Neural progenitor cell (in vitro differentiated cells): Measurements from ENCODE around the gene POLR3B. TPM values are rescaled to one million over a fixed set of nuclear protein-coding genes. Genes with fewer than 3 reads are reported as not detected.

Experiments used
- DNase-seq: peaks from one replicate; pipeline ENCODE4 v3.0.0-alpha.2; 2016; ENCODE audit warnings: low spot score
- H2AFZ ChIP-seq: fragments of 200-600 bp; sonication (generic); replicated peaks from 2 replicates; pipeline ENCODE4 v1.6.1; 2016; ENCODE audit warnings: antibody characterized with exemption
- H3F3A ChIP-seq: fragments of 200-600 bp; sonication (generic); 2 replicates; pipeline ENCODE4 v1.6.1; 2016; ENCODE audit warnings: antibody characterized with exemption, low read depth
- H3K27ac ChIP-seq: fragments of 200-600 bp; sonication (generic); 2 replicates; pipeline ENCODE4 v1.5.1; 2016; ENCODE audit warnings: mild to moderate bottlenecking
- H3K27me3 ChIP-seq: fragments of 200-600 bp; sonication (generic); 2 replicates; pipeline ENCODE4 v1.6.1; 2016; ENCODE audit warnings: mild to moderate bottlenecking, moderate library complexity
- H3K36me3 ChIP-seq: fragments of 200-600 bp; sonication (generic); 2 replicates; pipeline ENCODE4 v1.5.1; 2016
- H3K4me1 ChIP-seq: fragments of 200-600 bp; sonication (generic); 2 replicates; pipeline ENCODE4 v1.6.1; 2016; ENCODE audit warnings: mixed run types
- H3K4me2 ChIP-seq: fragments of 200-600 bp; sonication (generic); 2 replicates; pipeline ENCODE4 v1.6.1; 2016
- H3K4me3 ChIP-seq: fragments of 200-600 bp; sonication (generic); 2 replicates; pipeline ENCODE4 v1.5.1; 2016
- H3K79me2 ChIP-seq: fragments of 200-600 bp; sonication (generic); 2 replicates; pipeline ENCODE4 v1.6.1; 2016; ENCODE audit warnings: low read depth
- H3K9ac ChIP-seq: fragments of 200-600 bp; sonication (generic); 2 replicates; pipeline ENCODE4 v1.6.1; 2016
- H3K9me3 ChIP-seq: fragments of 200-600 bp; sonication (generic); 2 replicates; pipeline ENCODE4 v1.5.1; 2016; ENCODE audit warnings: low read depth
- H4K20me1 ChIP-seq: fragments of 200-600 bp; sonication (generic); 2 replicates; pipeline ENCODE4 v1.6.1; 2016; ENCODE audit warnings: low read depth
- H3K27ac Mint-ChIP-seq: 3 replicates; pipeline ENCODE4 v1.8.0; 2021; ENCODE audit warnings: mixed read lengths
- H3K27me3 Mint-ChIP-seq: 2 replicates; pipeline ENCODE4 v1.8.0; 2022; ENCODE audit warnings: low read depth, mild to moderate bottlenecking, inconsistent platforms, moderate library complexity, mixed read lengths; ENCODE audit not compliant: insufficient read depth
- H3K36me3 Mint-ChIP-seq: 3 replicates; pipeline ENCODE4 v1.8.0; 2021; ENCODE audit warnings: mixed read lengths
- H3K4me1 Mint-ChIP-seq: 3 replicates; pipeline ENCODE4 v1.8.0; 2021; ENCODE audit warnings: mixed read lengths
- H3K4me3 Mint-ChIP-seq: 3 replicates; pipeline ENCODE4 v1.8.0; 2021; ENCODE audit warnings: mild to moderate bottlenecking, moderate library complexity, mixed read lengths
- H3K9me3 Mint-ChIP-seq: 3 replicates; pipeline ENCODE4 v1.8.0; 2020; ENCODE audit warnings: mixed read lengths
- EZH2 ChIP-seq: fragments of 200-600 bp; sonication (generic); IDR thresholded peaks from 2 replicates; pipeline ENCODE4 v1.6.1; 2017; ENCODE audit warnings: antibody characterized with exemption, mild to moderate bottlenecking, moderate library complexity
- EZH2phosphoT487 ChIP-seq: fragments of 200-600 bp; sonication (generic); IDR thresholded peaks from 2 replicates; pipeline ENCODE4 v1.6.1; 2017; ENCODE audit warnings: antibody characterized with exemption
- total RNA-seq: library from RNA; depleted of rRNA; stranded (reverse); fragments of >200 nt; gene quantifications from 2 replicates; pipeline ENCODE4 v1.2.3, GENCODE V29; 2015; ENCODE audit warnings: low replicate concordance
- TF ChIP-seq, protein P1 (sequence below): fragments of 200-600 bp; sonication (generic); IDR thresholded peaks from 2 replicates; pipeline ENCODE4 v1.5.1; 2017; ENCODE audit warnings: antibody characterized with exemption, mild to moderate bottlenecking

POLR3B gene
- total RNA-seq, 1 donor from 2014 or later: 8.8 TPM

DNA sequence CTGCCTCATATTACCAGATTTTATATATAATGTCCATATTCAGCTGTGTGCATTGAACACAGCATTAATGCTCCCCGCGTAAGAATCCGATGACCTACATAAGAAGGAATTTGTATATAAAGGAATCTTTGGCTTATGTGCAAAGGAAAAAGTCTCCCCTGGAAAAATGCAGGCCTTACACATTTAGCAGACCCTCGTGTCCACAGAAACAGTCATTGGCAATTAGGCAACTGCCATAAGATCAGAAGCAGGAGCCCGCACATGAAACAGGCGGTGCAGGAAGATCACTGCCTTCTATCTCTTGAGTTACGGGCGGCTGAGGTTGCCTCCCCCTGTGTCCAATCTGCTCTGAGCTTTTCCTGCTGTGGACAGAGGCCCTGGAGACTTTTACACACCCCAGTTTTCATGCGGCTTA, 162.1 kb downstream of the POLR3B start:
- Mint-ChIP-seq H3K27ac (peak overlapping the region; percentile 46), H3K9me3 (no peaks in the 10 kb centered on the region), H3K4me3 (no peak overlapping the region), H3K36me3 (no peaks in the 10 kb centered on the region), H3K27me3 (peaks cover 11% of the 10 kb centered on the region), H3K4me1 (peaks cover 17% of the 10 kb centered on the region)
- Histone ChIP-seq H2AFZ (no peak overlapping the region), H3K27ac (no peak overlapping the region), H3K79me2 (no peaks in the 10 kb centered on the region), H4K20me1 (no peaks in the 10 kb centered on the region), H3K4me1 (no peaks in the 10 kb centered on the region), H3K36me3 (no peaks in the 10 kb centered on the region), H3K4me2 (no peak overlapping the region), H3K27me3 (no peaks in the 10 kb centered on the region), H3F3A (no peaks in the 10 kb centered on the region), H3K4me3 (no peak overlapping the region), H3K9me3 (no peaks in the 10 kb centered on the region), H3K9ac (no peak overlapping the region)
- no peak for TF ChIP-seq EZH2phosphoT487
- TF ChIP-seq, protein P1, sequence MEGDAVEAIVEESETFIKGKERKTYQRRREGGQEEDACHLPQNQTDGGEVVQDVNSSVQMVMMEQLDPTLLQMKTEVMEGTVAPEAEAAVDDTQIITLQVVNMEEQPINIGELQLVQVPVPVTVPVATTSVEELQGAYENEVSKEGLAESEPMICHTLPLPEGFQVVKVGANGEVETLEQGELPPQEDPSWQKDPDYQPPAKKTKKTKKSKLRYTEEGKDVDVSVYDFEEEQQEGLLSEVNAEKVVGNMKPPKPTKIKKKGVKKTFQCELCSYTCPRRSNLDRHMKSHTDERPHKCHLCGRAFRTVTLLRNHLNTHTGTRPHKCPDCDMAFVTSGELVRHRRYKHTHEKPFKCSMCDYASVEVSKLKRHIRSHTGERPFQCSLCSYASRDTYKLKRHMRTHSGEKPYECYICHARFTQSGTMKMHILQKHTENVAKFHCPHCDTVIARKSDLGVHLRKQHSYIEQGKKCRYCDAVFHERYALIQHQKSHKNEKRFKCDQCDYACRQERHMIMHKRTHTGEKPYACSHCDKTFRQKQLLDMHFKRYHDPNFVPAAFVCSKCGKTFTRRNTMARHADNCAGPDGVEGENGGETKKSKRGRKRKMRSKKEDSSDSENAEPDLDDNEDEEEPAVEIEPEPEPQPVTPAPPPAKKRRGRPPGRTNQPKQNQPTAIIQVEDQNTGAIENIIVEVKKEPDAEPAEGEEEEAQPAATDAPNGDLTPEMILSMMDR: no peak
- TF ChIP-seq EZH2: no peak
- no peak for DNase-seq

GRCh38 chr12:106521901-106522300, 164.4 kb downstream of the POLR3B start:
- no peaks in the 10 kb centered on the region for H3K79me2 ChIP-seq
- H2AFZ ChIP-seq: no peak overlapping the region
- Mint-ChIP-seq H3K27ac (no peak overlapping the region), H3K36me3 (no peaks in the 10 kb centered on the region), H3K4me1 (peaks cover 24% of the 10 kb centered on the region), H3K9me3 (no peaks in the 10 kb centered on the region), H3K4me3 (no peak overlapping the region), H3K27me3 (peaks cover 11% of the 10 kb centered on the region)
- DNase-seq: no peak
- H3K27me3 ChIP-seq: no peaks in the 10 kb centered on the region
- H3F3A ChIP-seq: no peaks in the 10 kb centered on the region
- no peak for TF ChIP-seq EZH2phosphoT487
- TF ChIP-seq EZH2: no peak
- TF ChIP-seq, protein P1: no peak
- no peaks in the 10 kb centered on the region for H3K9me3 ChIP-seq
- H3K4me1 ChIP-seq: no peaks in the 10 kb centered on the region
- no peaks in the 10 kb centered on the region for H3K36me3 ChIP-seq
- H3K9ac ChIP-seq: no peak overlapping the region
- H3K4me3 ChIP-seq: no peak overlapping the region
- H4K20me1 ChIP-seq: no peaks in the 10 kb centered on the region
- H3K27ac ChIP-seq: no peak overlapping the region
- no peak overlapping the region for H3K4me2 ChIP-seq

DNA sequence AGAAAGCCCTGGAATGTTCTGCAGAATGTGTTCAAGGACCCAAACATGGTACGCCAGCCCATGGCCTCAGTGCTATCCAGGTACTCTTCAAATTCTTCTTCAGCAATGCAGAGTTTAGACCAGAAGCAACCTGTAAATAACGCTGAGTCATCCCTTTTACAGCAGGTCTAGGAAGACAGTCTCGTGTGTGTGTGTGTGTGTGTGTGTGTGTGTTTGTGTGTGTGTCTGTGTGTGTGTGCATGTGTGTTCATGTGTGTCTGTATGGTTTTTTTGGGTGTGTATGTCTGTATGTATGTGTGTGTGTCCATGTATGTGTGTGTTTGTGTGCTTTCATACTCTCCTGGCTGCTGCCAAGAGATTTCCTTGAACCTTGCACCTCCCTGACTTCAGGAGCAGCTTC, 165.2 kb downstream of the POLR3B start:
- H3K36me3 ChIP-seq: no peaks in the 10 kb centered on the region
- no peaks in the 10 kb centered on the region for H3K9me3 ChIP-seq
- no peak overlapping the region for H3K4me2 ChIP-seq
- H2AFZ ChIP-seq: no peak overlapping the region
- Mint-ChIP-seq H3K36me3 (no peaks in the 10 kb centered on the region), H3K9me3 (peaks cover 2% of the 10 kb centered on the region), H3K27me3 (peaks cover 5% of the 10 kb centered on the region), H3K4me1 (peaks cover 28% of the 10 kb centered on the region), H3K4me3 (no peak overlapping the region), H3K27ac (no peak overlapping the region)
- no peak overlapping the region for H3K9ac ChIP-seq
- H3K4me1 ChIP-seq: peaks cover 5% of the 10 kb centered on the region
- no peak for DNase-seq
- H3K79me2 ChIP-seq: no peaks in the 10 kb centered on the region
- H3K27me3 ChIP-seq: no peaks in the 10 kb centered on the region
- no peaks in the 10 kb centered on the region for H4K20me1 ChIP-seq
- no peak overlapping the region for H3K27ac ChIP-seq
- no peak overlapping the region for H3K4me3 ChIP-seq
- H3F3A ChIP-seq: no peaks in the 10 kb centered on the region
- TF ChIP-seq, protein P1: no peak
- TF ChIP-seq EZH2phosphoT487 (no peak), EZH2 (no peak)
